Urinary bladder (tissue), 4 donors: ENCODE data around the gene KCNQ1OT1. TPM values are rescaled to one million over a fixed set of nuclear protein-coding genes. Genes with fewer than 3 reads are reported as not detected.

Source experiments
- DNase-seq: peaks from one replicate; pipeline ENCODE4 v3.0.0-alpha.2; 2015; ENCODE audit errors: extremely low spot score
- H3K27ac ChIP-seq: one replicate; pipeline ENCODE4 v1.5.1; 2013; ENCODE audit warnings: low read depth, mild to moderate bottlenecking, moderate library complexity
- H3K36me3 ChIP-seq: one replicate; pipeline ENCODE4 v1.6.1; 2013; ENCODE audit warnings: mild to moderate bottlenecking, moderate library complexity; ENCODE audit not compliant: insufficient read depth
- H3K4me1 ChIP-seq: one replicate; pipeline ENCODE4 v1.6.1; 2013; ENCODE audit warnings: mild to moderate bottlenecking, moderate library complexity; ENCODE audit not compliant: insufficient read depth
- H3K4me3 ChIP-seq: one replicate; pipeline ENCODE4 v1.5.1; 2013; ENCODE audit warnings: low read depth, low read length
- WGBS: extraction: QIAGEN DNeasy Blood & Tissue Kit; methylation state at CpG from one replicate; pipeline ENCODE4 v1.1.7; 2013; 5-methylcytosine and 5-hydroxymethylcytosine counted together
- polyA plus RNA-seq: library from polyadenylated mRNA; stranded (reverse); fragments of 200-250 nt; gene quantifications from one replicate; pipeline ENCODE4 v1.2.3, GENCODE V29; 2013
- total RNA-seq: library from RNA; depleted of rRNA; stranded (reverse); fragments of >200 nt; gene quantifications from one replicate; pipeline ENCODE4 v1.2.3, GENCODE V29; 2014
- donor health status: healthy with polysubstance abuse.
- donor health status: healthy.

Gene KCNQ1OT1
- total and polyA plus RNA-seq, 2 donors = 0.06 to 24.7 TPM

DNA sequence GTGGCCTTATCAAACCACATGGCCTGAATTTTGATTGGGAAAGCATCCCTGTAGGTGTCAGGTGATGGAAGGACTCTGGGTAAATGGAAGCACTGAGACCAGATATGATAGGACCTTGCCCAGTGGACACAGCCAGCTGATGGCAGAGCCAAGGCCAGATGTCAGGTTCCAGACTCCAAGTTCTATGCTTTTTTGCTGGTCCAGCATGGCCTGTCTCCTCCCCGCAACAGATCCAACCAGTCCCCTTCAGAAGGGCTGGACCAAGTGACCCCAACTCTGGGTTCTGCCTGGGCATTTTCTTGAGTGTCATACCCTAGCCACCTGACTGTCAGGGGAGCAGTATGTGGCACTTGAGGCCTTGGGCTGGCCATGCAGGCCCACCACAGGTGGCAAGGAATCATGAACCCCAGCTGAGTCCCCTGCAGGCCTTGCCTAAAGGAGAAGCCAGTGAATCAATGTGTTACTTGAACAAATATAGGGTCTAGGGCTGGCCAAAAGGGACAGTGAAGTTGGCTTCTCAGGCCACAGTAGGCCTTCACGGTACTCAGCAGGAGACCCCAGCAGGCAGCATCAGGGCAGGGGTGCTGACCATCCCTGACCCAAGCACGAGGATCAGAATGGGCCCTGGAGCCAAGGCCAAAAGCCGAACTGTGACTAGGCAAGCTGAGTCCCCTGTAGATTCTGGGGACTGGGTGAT lies 27.1 kb downstream of the KCNQ1OT1 start:
- Histone ChIP-seq H3K27ac (no peak overlapping the region), H3K4me1 (no peaks in the 10 kb centered on the region), H3K36me3 (no peaks in the 10 kb centered on the region), H3K4me3 (no peak overlapping the region)
- DNase-seq = no peak
- WGBS = 97% methylated on average over 4 of the region's 4 CpGs

DNA sequence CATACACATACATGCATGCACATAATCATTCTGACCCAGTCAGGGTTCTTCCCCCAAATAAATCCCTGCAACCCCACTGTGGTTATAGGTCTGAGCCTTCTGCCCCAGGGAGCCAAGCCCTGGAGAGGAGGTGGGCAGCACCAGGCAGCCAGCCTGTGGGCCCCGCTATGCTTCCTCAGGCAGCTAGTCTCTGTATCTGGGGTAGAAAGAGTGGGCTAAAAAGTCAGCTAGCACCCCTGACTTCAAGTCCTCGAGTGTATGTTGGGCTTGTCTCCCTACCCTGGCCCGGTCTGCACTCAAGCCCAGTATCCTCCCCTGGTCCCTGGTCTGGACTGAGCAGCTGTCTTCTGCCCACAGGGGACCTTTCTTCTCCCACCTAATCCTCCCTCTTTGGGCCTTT lies 28.0 kb downstream of the KCNQ1OT1 start:
- whole genome bisulfite sequencing = 96% methylated on average over 3 of the region's 3 CpGs

DNA sequence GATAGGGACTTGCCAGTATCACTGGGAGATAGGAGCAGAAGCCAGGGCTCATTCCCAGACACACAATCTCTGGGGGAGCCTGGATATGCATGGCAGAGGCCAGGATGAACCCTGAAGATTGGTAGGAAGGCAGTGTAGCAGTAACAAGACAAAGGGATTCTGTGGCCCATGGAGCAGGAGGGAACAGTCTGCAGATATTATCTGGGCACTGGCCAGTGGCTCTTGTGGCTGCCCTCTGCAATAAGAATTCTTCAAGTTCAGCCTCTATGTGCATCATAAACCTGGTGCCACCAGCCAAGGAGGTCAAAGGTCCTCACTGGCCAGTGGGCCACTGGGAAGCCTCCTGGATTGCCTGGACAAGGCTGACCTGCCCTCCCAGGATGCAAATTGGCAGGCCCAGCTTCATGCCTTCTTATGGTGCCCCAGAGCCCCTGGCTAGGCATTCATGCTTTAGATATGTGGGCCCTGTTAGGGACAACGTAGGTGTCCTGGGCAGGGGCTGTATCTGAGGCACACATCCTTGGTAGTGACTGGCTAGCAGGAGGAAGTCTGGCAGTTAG lies 29.2 kb downstream of the KCNQ1OT1 start:
- Histone ChIP-seq H3K27ac (no peak overlapping the region), H3K36me3 (no peaks in the 10 kb centered on the region), H3K4me1 (no peaks in the 10 kb centered on the region), H3K4me3 (no peak overlapping the region)
- DNase-seq = no peak
- 0% methylated on average over 1 of the region's 1 CpG for WGBS

More for the DNA sequence above, 28.0 kb downstream of the KCNQ1OT1 start:
- Histone ChIP-seq H3K4me1 (no peaks in the 10 kb centered on the region), H3K36me3 (no peaks in the 10 kb centered on the region), H3K27ac (no peak overlapping the region), H3K4me3 (no peak overlapping the region)
- no peak for DNase-seq

DNA sequence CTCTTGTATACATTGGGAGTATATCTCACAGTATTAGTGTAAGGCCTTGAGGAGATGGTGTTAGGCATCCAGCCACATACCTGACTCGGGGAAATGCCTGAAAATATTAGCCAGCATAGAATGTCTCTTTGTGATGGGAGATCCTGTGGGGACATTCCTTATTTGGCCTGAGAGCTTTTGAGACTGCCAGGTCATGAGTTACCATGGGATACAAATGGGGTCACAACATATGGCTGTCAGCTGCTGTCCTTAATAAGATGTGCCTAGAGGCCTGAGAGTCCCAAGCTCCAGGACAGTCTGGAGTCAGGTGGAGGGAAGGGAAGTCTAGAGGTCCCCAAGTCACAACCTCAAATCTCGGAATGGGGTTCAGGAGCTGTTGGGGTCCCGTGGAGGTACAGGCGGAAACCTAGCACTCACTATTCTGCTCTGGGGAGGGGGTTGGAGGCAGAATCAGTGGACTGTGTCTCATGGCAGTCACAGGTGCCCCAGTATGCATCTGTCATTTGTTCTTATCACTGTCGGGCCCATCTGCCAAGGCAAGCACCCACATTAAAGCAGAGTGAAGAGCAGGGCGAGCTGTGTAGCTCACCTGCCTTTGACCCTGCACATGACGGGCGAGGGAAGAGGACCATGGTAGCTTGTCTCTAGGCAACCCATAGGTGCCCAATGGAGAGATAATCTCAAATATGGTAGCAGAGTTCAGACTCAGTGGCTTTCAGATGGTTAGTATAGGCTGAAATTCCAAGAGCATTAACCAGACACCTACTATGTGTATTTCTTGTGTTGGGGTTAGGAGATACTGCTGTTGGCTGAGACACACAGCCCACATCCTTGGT lies 29.9 kb downstream of the KCNQ1OT1 start:
- DNase-seq = no peak
- H3K4me1 ChIP-seq = no peaks in the 10 kb centered on the region
- H3K27ac ChIP-seq = no peak overlapping the region
- no peaks in the 10 kb centered on the region for H3K36me3 ChIP-seq
- no peak overlapping the region for H3K4me3 ChIP-seq
- 97% methylated on average over 8 of the region's 8 CpGs for WGBS

DNA sequence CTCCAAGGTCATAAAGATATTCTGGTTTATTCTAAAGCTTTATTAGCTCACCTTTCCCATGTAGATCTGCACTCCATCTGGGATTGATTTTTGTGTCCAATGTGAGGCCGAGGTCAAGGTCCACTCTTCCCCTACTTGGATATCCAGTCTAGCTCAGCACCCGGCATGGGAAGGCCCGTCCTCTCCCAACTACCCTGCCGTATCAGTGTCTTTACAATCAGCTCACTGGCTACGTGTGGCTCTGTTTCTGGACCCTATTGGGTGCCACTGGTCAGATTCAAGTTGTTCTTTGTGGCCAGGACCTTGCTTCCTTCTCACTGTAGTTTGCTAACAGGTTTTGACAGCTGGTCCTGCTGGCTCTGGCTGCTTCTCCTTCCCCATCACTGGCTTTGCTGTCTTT lies 30.9 kb downstream of the KCNQ1OT1 start:
- no peaks in the 10 kb centered on the region for H3K4me1 ChIP-seq
- WGBS = 90% methylated on average over 5 of the region's 5 CpGs

DNA sequence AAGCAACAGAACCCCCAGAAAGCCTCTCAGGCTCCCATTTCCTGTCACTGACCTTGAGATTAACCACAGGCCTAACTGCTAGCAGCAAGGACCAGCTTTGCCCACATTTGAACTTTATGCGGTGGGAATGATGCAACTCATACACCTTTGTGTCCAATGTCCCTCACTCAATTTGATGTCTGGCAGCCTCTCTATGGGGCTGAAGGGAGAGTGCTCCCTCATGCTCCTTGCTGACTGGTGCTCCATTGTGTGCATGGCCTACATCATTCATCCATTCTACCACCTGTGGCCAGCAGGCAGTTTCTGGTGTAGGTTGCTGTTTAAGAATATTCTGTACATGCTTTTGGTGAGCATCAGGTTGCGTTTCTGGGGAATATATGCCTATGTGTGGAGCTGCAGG lies 31.9 kb downstream of the KCNQ1OT1 start:
- Histone ChIP-seq H3K4me1 (no peaks in the 10 kb centered on the region), H3K36me3 (no peaks in the 10 kb centered on the region), H3K4me3 (no peak overlapping the region), H3K27ac (no peak overlapping the region)
- DNase-seq = no peak
- WGBS = 93% methylated on average over 2 of the region's 2 CpGs

More for the DNA sequence above, 30.9 kb downstream of the KCNQ1OT1 start:
- no peak overlapping the region for H3K4me3 ChIP-seq
- no peaks in the 10 kb centered on the region for H3K36me3 ChIP-seq
- DNase-seq = no peak
- no peak overlapping the region for H3K27ac ChIP-seq

DNA sequence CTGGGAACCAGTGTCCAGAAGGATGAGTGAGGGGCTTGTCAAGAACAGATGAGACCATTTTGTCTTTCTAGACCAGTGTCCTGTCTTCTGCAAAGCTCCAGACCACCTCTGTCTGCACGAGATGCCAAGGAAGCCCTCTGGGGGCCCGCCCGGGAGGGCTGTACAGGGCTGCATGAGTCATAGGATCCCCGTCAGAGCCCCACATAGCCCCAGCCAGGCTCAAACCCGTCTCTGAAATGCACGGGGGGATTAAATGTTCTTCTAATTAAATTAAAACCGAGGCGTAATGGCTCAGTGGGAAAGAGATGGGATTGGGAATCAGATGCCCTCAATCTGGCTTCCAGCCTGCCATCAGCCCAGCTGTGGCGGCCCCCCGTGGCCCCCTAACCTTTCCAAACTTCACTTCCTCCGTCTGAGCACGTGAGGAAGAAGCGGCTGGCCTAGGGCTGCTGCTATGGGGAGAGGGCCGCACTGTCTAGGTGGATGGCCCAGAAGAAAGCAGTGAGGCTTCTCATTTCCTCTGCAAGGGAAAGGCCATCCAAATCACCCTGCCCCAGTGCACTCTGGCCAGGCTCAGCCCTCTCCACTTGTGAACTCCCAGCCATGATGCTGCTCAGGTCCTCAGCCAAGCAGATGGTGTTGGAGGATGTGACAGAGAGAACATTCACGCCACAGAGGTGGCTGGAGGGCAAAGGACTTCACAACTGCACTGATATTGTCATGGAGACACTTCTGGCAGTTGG lies 32.8 kb downstream of the KCNQ1OT1 start:
- Histone ChIP-seq H3K36me3 (no peaks in the 10 kb centered on the region), H3K4me3 (no peak overlapping the region), H3K4me1 (no peaks in the 10 kb centered on the region), H3K27ac (no peak overlapping the region)
- WGBS = 87% methylated on average over 15 of the region's 15 CpGs
- no peak for DNase-seq

DNA sequence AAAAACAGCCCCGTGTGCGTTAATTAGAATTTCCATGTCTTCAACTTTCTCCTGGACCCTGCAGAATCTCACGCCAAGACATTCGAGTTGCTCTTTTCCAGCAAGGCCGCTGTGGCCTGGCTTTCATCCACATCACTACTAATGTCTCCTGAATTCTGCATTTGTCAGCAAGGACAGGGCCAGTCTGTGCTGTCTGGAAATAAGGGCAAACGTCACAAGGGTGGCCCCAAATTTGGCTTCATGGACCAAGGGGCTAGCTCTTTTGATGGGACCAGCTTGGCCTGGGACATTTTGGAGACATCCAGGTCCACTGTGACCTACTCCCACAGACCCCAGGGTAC lies 33.4 kb downstream of the KCNQ1OT1 start:
- WGBS = 57% methylated on average over 6 of the region's 6 CpGs
- no peak overlapping the region for H3K4me3 ChIP-seq
- no peak for DNase-seq
- no peaks in the 10 kb centered on the region for H3K36me3 ChIP-seq
- no peak overlapping the region for H3K27ac ChIP-seq
- no peaks in the 10 kb centered on the region for H3K4me1 ChIP-seq

DNA sequence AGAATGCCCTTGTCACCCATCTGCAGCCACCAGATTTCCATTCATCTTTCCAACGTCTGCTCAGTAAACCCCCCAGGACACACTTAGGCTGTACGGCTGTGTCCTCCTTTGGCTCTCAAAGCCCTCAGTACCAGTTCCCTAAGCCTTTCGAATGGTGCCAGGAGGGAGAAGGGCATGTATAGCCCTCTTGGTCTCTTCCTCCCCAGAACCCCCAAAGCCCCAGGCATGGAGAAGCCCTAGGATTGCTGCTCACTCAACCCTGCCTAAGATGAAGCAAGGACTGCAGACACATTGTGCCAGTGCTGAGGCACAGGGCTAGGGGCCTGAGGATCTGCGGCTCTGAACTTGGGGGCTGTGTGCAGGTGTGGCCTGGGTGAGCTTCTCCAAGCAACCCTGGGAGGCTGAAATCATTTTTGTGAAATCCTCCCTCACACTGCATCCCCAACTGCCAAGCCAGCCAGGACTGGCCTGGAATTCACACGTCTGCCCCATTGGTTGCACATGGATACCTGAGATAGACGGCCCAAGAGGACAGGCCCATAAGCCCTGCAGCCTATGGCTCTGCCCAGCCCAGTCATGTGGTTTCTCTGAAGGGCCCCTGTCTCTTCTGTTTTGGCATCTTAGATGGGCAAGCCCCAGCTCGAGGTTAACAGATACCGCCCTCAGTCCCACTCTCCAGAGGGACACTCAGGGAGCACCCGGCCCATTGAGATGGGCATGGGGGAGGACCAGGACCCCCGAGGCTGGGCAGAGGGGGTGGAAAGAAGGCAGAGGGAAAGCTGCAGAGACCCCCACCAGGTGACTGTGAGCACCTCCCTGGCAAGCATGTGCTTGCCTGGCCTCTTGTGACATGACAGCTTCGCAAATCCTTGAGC lies 34.0 kb downstream of the KCNQ1OT1 start:
- Histone ChIP-seq H3K36me3 (no peaks in the 10 kb centered on the region), H3K27ac (no peak overlapping the region), H3K4me3 (no peak overlapping the region), H3K4me1 (no peaks in the 10 kb centered on the region)
- no peak for DNase-seq
- 89% methylated on average over 11 of the region's 11 CpGs for WGBS

DNA sequence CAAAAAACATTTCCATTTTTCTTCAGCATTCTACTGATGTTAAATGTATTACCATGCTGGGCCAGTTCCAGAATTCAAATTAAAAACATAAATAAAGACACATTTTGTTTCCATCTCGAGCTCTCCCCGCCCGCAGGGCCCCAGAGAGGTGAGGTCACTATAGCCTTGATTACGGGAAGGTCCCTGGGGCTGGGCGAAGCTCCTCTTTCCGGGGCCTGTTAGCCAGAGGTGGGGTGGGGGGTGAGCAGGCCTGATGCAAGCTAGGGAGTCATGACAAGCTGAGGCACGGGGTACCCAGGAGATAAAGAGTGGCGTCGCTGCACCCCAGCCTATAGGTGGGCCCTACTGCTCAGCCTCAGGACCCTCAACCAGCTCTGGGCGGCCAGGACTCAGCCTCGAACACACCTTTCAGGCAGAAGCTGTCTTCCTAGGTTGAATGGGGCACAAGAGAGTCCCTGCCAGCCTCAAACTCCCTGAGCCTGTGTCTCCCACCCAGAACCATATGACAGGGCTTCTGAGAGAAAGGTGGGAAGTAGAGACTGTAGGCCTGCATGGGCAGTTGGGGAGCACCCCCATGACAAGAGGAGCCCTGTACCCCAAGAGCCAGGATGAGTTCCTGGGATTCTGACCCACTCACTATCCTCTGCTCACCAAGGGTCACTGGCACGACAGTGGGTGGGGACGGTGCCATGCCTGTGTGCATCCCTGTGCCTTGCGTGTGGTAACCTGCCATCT lies 34.8 kb downstream of the KCNQ1OT1 start:
- WGBS = 93% methylated on average over 14 of the region's 14 CpGs
- Histone ChIP-seq H3K4me3 (no peak overlapping the region), H3K36me3 (no peaks in the 10 kb centered on the region), H3K4me1 (no peaks in the 10 kb centered on the region), H3K27ac (no peak overlapping the region)
- DNase-seq = no peak

DNA sequence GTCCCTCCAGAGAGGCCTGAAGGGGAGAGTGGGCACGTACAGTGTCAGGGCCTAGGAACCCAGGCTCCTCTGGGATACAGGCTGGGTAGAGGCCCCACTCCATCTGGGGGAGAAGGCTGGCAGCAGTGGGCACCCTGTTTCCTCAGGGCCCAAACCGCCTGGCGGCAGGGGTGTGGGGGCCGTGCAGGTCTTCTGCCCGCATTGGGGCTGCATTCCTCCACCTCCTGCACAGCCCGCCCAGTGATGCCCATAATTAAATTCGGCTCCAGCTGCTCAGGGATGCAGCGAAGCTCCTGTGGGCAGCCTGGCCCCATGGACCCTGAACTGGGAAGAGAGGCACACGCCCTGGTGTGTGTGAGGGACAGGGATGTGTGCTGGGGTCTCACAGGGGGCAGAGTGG lies 35.4 kb downstream of the KCNQ1OT1 start:
- Histone ChIP-seq H3K4me1 (no peaks in the 10 kb centered on the region), H3K4me3 (no peak overlapping the region), H3K27ac (no peak overlapping the region), H3K36me3 (no peaks in the 10 kb centered on the region)
- no peak for DNase-seq
- 87% methylated on average over 9 of the region's 9 CpGs for WGBS

DNA sequence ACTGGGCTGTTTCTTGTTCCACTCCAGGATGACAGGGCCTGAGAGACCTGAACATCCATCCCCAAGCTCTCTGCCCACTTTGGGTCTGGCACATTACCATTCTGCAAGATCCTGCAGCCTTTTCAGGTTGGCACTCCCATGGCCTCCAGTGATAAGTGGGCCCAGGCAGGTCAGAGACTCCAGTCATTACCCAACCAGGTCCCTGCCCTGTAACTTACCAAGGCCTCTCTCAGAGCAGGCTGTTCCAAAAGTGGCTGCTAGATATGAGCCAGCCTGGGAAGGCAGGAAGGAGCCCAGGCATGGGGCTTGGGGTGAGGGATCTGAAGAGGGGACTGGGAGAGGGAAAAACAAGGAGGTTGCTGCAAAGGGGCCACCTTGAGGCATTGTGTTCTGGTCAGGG lies 35.9 kb downstream of the KCNQ1OT1 start:
- Histone ChIP-seq H3K4me3 (no peak overlapping the region), H3K27ac (no peak overlapping the region), H3K4me1 (no peaks in the 10 kb centered on the region), H3K36me3 (no peaks in the 10 kb centered on the region)
- no peak for DNase-seq
